IPS-NIHi7 (cell line): ENCODE results near the gene TNNT3.

Experiments
- DNase-seq: peaks from one replicate; pipeline ENCODE4 v3.0.0; 2012; ENCODE audit warnings: mixed read lengths; ENCODE audit errors: extremely low spot score

The TNNT3 gene

GRCh38 chr11:1922481-1923081, 3.1 kb downstream of the TNNT3 start:
- DNase-seq, result peak; percentile 8

- DNase-seq, result no peak
These were observed 3.9 kb downstream of the TNNT3 start for GRCh38 chr11:1923201-1923956.

- DNase-seq, result peak; percentile 5
These were observed 4.7 kb downstream of the TNNT3 start for GRCh38 chr11:1924181-1924580.

- DNase-seq, result peak; percentile 10
These were observed 5.3 kb downstream of the TNNT3 start for GRCh38 chr11:1924646-1925372.

- DNase-seq, result peak; percentile 7
These were observed 6.1 kb downstream of the TNNT3 start for GRCh38 chr11:1925373-1926155.

GRCh38 chr11:1926156-1927025, 6.9 kb downstream of the TNNT3 start:
- peak; percentile 8 for DNase-seq

- peak; percentile 9 for DNase-seq
These were observed 7.7 kb downstream of the TNNT3 start for GRCh38 chr11:1927026-1927847.

- DNase-seq, result peak; percentile 6
These were observed 8.5 kb downstream of the TNNT3 start for GRCh38 chr11:1927848-1928469.

- peak; percentile 7 for DNase-seq
These were observed 9.0 kb downstream of the TNNT3 start for GRCh38 chr11:1928470-1928890.

GRCh38 chr11:1928891-1929541, 9.5 kb downstream of the TNNT3 start:
- DNase-seq, result peak; percentile 9

GRCh38 chr11:1929621-1930461, 10.3 kb downstream of the TNNT3 start:
- DNase-seq, result peak; percentile 10

- peak; percentile 7 for DNase-seq
These were observed 10.9 kb downstream of the TNNT3 start for GRCh38 chr11:1930462-1930830.

GRCh38 chr11:1931341-1932104, 12.0 kb downstream of the TNNT3 start:
- DNase-seq, result peak; percentile 10

GRCh38 chr11:1932105-1932480, 12.6 kb downstream of the TNNT3 start:
- no peak for DNase-seq

- no peak for DNase-seq
These were observed 13.2 kb downstream of the TNNT3 start for GRCh38 chr11:1932681-1933080.

GRCh38 chr11:1933416-1934334, 14.2 kb downstream of the TNNT3 start:
- DNase-seq, result no peak
